ENCODE measurements around the gene ABCA5.

The ABCA5 gene

DNA sequence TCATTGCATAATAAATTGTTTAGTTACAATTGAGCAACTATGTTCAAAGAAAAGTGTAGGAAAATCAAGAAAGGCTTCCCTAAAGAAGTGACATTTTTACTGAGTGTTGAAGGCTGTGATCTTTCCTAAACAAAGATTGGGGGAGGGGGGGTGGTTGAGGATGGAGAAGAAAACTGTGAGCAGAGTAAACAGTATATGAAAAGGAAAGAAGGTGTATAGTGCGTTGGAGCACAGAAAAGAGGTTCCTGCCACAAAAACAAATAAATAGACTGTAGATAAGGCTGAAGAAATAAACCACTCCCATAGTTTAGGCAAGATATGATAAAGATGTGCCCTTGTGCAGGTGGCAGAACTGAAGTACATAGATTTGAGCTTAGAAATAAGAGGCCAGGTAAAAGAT, 106.8 kb downstream of the ABCA5 start:
- Histone ChIP-seq H4K91ac (ENCODE audit: low read length) (no peak overlapping the region), H3K79me1 (replicated peaks; ENCODE audit: low read length, poor library complexity, severe bottlenecking) (no peaks in the 10 kb centered on the region), H3K4me3 (ENCODE audit: insufficient read depth in 1 of 2, low read depth in 1 of 2, low read length in 2 of 2) (no peak overlapping the region), H3K27ac (ENCODE audit: low read length, poor library complexity, severe bottlenecking) (no peak overlapping the region), H3K4me1 (ENCODE audit: control insufficient read depth, insufficient read depth, low read depth, low read length) (no peaks in the 10 kb centered on the region), H3K9ac (ENCODE audit: low read length) (no peak overlapping the region), H3K4ac (ENCODE audit: low read depth in 1 of 2, low read length in 2 of 2) (no peak overlapping the region), H3K27me3 (ENCODE audit: control insufficient read depth in 1 of 2, insufficient read depth in 1 of 2, low read length in 2 of 2) (no peaks in the 10 kb centered on the region), H3K4me2 (ENCODE audit: low read length, poor library complexity, severe bottlenecking) (no peak overlapping the region), H2AFZ (ENCODE audit: low read depth, low read length) (no peak overlapping the region), H3K23ac (ENCODE audit: low read length in 2 of 2) (no peak overlapping the region), H4K8ac (ENCODE audit: low read length) (no peak overlapping the region), H2BK120ac (ENCODE audit: low read depth, low read length) (no peak overlapping the region), H2BK5ac (ENCODE audit: low read depth, low read length, poor library complexity, severe bottlenecking) (no peak overlapping the region), H3K18ac (ENCODE audit: low read depth in 1 of 2, low read length in 2 of 2) (no peak overlapping the region), H3K14ac (ENCODE audit: low read length in 2 of 2) (no peak overlapping the region), H2BK15ac (ENCODE audit: low read depth, poor library complexity, severe bottlenecking) (no peak overlapping the region), H2AK5ac (ENCODE audit: low read length, severe bottlenecking) (no peak overlapping the region), H3K9me3 (ENCODE audit: control insufficient read depth, low read length) (no peaks in the 10 kb centered on the region), H3K36me3 (ENCODE audit: control insufficient read depth in 1 of 2, insufficient read depth in 2 of 2, low read depth in 1 of 2, low read length in 2 of 2) (peaks cover 0 to 27% of the 10 kb centered on the region in 2 experiments), H2BK12ac (ENCODE audit: low read length in 2 of 2) (no peak overlapping the region)
- no peak for DNase-seq
- WGBS, result no CpG with 5 or more reads among the region's 1 CpG

DNA sequence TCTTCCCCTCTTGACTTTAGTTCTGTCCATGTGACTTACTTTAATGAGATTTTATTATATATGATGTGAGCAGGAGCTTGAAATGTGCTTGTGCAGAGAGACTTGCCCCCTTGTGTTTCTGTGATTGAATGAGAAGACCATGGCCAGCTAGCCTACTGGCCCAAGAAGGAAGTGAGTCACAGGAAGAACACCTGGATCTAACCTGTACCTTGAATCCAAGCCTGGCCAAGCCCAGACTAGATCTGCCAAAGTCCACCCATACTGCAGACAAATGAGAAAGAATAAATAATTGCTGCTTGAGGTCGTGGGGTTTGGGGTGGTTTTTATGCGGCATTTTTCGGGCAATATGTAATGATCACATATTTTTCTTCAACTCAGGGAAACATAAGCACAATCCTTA, 107.9 kb downstream of the ABCA5 start:
- Histone ChIP-seq H3K14ac (ENCODE audit: low read length in 2 of 2) (no peak overlapping the region), H3K4me3 (ENCODE audit: insufficient read depth in 1 of 2, low read depth in 1 of 2, low read length in 2 of 2) (no peak overlapping the region), H2BK120ac (ENCODE audit: low read depth, low read length) (no peak overlapping the region), H2BK5ac (ENCODE audit: low read depth, low read length, poor library complexity, severe bottlenecking) (no peak overlapping the region), H3K4ac (ENCODE audit: low read depth in 1 of 2, low read length in 2 of 2) (no peak overlapping the region), H3K4me1 (ENCODE audit: control insufficient read depth, insufficient read depth, low read depth, low read length) (no peaks in the 10 kb centered on the region), H2AFZ (ENCODE audit: low read depth, low read length) (no peak overlapping the region), H2AK5ac (ENCODE audit: low read length, severe bottlenecking) (no peak overlapping the region), H4K91ac (ENCODE audit: low read length) (no peak overlapping the region), H2BK15ac (ENCODE audit: low read depth, poor library complexity, severe bottlenecking) (no peak overlapping the region), H3K18ac (ENCODE audit: low read depth in 1 of 2, low read length in 2 of 2) (no peak overlapping the region), H3K9me3 (ENCODE audit: control insufficient read depth, low read length) (no peaks in the 10 kb centered on the region), H3K4me2 (ENCODE audit: low read length, poor library complexity, severe bottlenecking) (no peak overlapping the region), H2BK12ac (ENCODE audit: low read length in 2 of 2) (no peak overlapping the region), H3K9ac (ENCODE audit: low read length) (no peak overlapping the region), H3K79me1 (replicated peaks; ENCODE audit: low read length, poor library complexity, severe bottlenecking) (no peaks in the 10 kb centered on the region), H4K8ac (ENCODE audit: low read length) (no peak overlapping the region), H3K27me3 (ENCODE audit: control insufficient read depth in 1 of 2, insufficient read depth in 1 of 2, low read length in 2 of 2) (no peaks in the 10 kb centered on the region), H3K23ac (ENCODE audit: low read length in 2 of 2) (no peak overlapping the region), H3K27ac (ENCODE audit: low read length, poor library complexity, severe bottlenecking) (no peak overlapping the region), H3K36me3 (ENCODE audit: control insufficient read depth in 1 of 2, insufficient read depth in 2 of 2, low read depth in 1 of 2, low read length in 2 of 2) (peaks cover 0 to 27% of the 10 kb centered on the region in 2 experiments)
- DNase-seq, result no peak
- 100% methylated on average over 3 of the region's 3 CpGs for WGBS

DNA sequence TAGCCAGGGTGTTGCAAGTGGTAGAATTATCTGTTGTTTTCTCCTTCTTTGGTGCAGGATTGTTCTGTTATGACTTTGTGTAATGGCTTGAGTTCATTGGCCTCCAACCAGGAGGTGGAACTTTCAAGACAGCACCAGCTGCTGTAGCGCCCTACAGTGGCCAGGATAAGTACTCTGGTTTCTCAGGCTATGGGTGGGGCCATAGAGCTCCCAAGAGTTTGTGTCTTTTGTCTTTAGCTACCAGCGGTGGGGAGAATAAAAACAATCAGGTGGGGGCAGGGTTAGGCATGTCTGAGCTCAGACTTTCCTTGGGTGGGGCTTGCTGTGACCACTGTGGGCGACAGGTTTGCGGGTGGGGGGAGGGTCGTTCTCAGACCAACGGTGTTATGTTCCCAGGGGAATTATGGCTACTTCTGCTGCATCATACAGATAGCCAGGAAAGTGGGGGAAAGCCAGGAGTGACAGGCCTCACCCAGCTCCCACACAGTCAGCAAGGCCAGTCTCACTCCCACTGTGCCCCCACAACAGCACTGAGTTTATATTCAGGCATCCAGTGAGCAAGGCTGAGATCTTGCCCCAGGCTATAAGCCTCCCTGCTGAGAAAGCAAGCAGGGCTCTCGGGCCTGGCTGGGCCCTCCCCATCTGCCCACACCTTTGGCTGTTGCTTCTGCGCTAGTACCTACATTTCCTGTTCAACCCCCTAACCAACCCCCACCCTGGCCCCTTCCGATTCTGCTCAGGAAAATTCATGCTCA, 113.7 kb downstream of the ABCA5 start:
- Histone ChIP-seq H2BK120ac (ENCODE audit: low read depth, low read length) (no peak overlapping the region), H3K4me3 (ENCODE audit: insufficient read depth in 1 of 2, low read depth in 1 of 2, low read length in 2 of 2) (no peak overlapping the region), H3K4ac (ENCODE audit: low read depth in 1 of 2, low read length in 2 of 2) (no peak overlapping the region), H3K23ac (ENCODE audit: low read length in 2 of 2) (peak overlapping the region in 1 of 2 experiments; percentile 59), H2AFZ (ENCODE audit: low read depth, low read length) (no peak overlapping the region), H2AK5ac (ENCODE audit: low read length, severe bottlenecking) (no peak overlapping the region), H3K27me3 (ENCODE audit: control insufficient read depth in 1 of 2, insufficient read depth in 1 of 2, low read length in 2 of 2) (no peaks in the 10 kb centered on the region), H3K9me3 (ENCODE audit: control insufficient read depth, low read length) (peaks cover 10% of the 10 kb centered on the region), H3K4me1 (ENCODE audit: control insufficient read depth, insufficient read depth, low read depth, low read length) (no peaks in the 10 kb centered on the region), H3K4me2 (ENCODE audit: low read length, poor library complexity, severe bottlenecking) (no peak overlapping the region), H3K27ac (ENCODE audit: low read length, poor library complexity, severe bottlenecking) (no peak overlapping the region), H3K79me1 (replicated peaks; ENCODE audit: low read length, poor library complexity, severe bottlenecking) (no peaks in the 10 kb centered on the region), H4K8ac (ENCODE audit: low read length) (no peak overlapping the region), H2BK12ac (ENCODE audit: low read length in 2 of 2) (peak overlapping the region in 1 of 2 experiments; percentile 48), H3K36me3 (ENCODE audit: control insufficient read depth in 1 of 2, insufficient read depth in 2 of 2, low read depth in 1 of 2, low read length in 2 of 2) (peaks cover 7 to 9% of the 10 kb centered on the region in 2 experiments), H3K9ac (ENCODE audit: low read length) (no peak overlapping the region), H3K14ac (ENCODE audit: low read length in 2 of 2) (no peak overlapping the region), H2BK5ac (ENCODE audit: low read depth, low read length, poor library complexity, severe bottlenecking) (no peak overlapping the region), H3K18ac (ENCODE audit: low read depth in 1 of 2, low read length in 2 of 2) (peak overlapping the region in 1 of 2 experiments; percentile 2), H2BK15ac (ENCODE audit: low read depth, poor library complexity, severe bottlenecking) (no peak overlapping the region), H4K91ac (ENCODE audit: low read length) (no peak overlapping the region)
- no peak for DNase-seq
- WGBS, result 84% methylated on average over 7 of the region's 9 CpGs

DNA sequence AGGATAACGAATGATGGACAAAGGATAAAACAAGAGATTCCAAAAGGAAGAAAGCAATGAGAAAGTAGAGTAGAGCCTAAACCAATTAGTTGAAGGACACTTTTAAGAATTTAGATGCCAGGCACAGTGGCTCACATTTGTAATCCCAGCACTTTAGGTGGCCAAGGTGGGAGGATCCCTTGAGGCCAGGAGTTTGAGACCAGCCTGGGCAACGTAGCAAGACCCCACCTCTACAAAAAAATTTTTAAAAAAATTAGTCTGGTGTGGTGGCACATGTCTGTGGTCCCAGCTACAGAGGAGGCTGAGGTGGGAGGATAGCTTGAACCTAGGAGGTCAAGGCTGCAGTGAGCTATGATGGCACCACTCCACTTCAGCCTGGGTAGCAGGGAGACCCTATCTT, 118.3 kb downstream of the ABCA5 start:
- 94% methylated on average over 1 of the region's 2 CpGs for WGBS
- H3K14ac ChIP-seq (ENCODE audit: low read length in 2 of 2), result no peak overlapping the region
- H3K4ac ChIP-seq (ENCODE audit: low read depth in 1 of 2, low read length in 2 of 2), result no peak overlapping the region

More for the DNA sequence above, 118.3 kb downstream of the ABCA5 start:
- no peaks in the 10 kb centered on the region for H3K79me1 ChIP-seq (replicated peaks; ENCODE audit: low read length, poor library complexity, severe bottlenecking)
- peaks cover 10% of the 10 kb centered on the region for H3K9me3 ChIP-seq (ENCODE audit: control insufficient read depth, low read length)
- peaks cover 5 to 7% of the 10 kb centered on the region in 2 experiments for H3K36me3 ChIP-seq (ENCODE audit: control insufficient read depth in 1 of 2, insufficient read depth in 2 of 2, low read depth in 1 of 2, low read length in 2 of 2)
- H4K8ac ChIP-seq (ENCODE audit: low read length), result no peak overlapping the region
- H3K23ac ChIP-seq (ENCODE audit: low read length in 2 of 2), result no peak overlapping the region
- H2BK120ac ChIP-seq (ENCODE audit: low read depth, low read length), result no peak overlapping the region
- H3K4me3 ChIP-seq (ENCODE audit: insufficient read depth in 1 of 2, low read depth in 1 of 2, low read length in 2 of 2), result no peak overlapping the region
- no peak overlapping the region for H4K91ac ChIP-seq (ENCODE audit: low read length)
- no peak overlapping the region for H2BK15ac ChIP-seq (ENCODE audit: low read depth, poor library complexity, severe bottlenecking)
- no peak overlapping the region for H2BK12ac ChIP-seq (ENCODE audit: low read length in 2 of 2)
- no peak overlapping the region for H2AK5ac ChIP-seq (ENCODE audit: low read length, severe bottlenecking)
- H3K4me1 ChIP-seq (ENCODE audit: control insufficient read depth, insufficient read depth, low read depth, low read length), result no peaks in the 10 kb centered on the region
- no peak overlapping the region for H2BK5ac ChIP-seq (ENCODE audit: low read depth, low read length, poor library complexity, severe bottlenecking)
- H3K27me3 ChIP-seq (ENCODE audit: control insufficient read depth in 1 of 2, insufficient read depth in 1 of 2, low read length in 2 of 2), result no peaks in the 10 kb centered on the region
- H3K4me2 ChIP-seq (ENCODE audit: low read length, poor library complexity, severe bottlenecking), result no peak overlapping the region
- H2AFZ ChIP-seq (ENCODE audit: low read depth, low read length), result no peak overlapping the region
- no peak for DNase-seq
- no peak overlapping the region for H3K27ac ChIP-seq (ENCODE audit: low read length, poor library complexity, severe bottlenecking)
- no peak overlapping the region for H3K18ac ChIP-seq (ENCODE audit: low read depth in 1 of 2, low read length in 2 of 2)
- no peak overlapping the region for H3K9ac ChIP-seq (ENCODE audit: low read length)

Data from mesenchymal stem cell (in vitro differentiated cells and primary cell).